Heart left ventricle (tissue), 16 donors: ENCODE measurements around the gene FIBP. TPM values are rescaled to one million over a fixed set of nuclear protein-coding genes. Genes with fewer than 3 reads are reported as not detected.

Source experiments
- ATAC-seq, 4 donors: fragments of 200-7000 bp; cut with Tn5 transposase; one replicate each; pipeline ENCODE4 v1.9.1; 2020 to 2022; ENCODE audit warnings: moderate library complexity in 4 of 4, mild to moderate bottlenecking in 3 of 4, moderate number of reproducible peaks in 1 of 4
- DNase-seq, 5 donors: peaks; one replicate each; pipeline ENCODE4 v3.0.0-alpha.2; 2020
- H3K27ac ChIP-seq, 12 donors: fragments of 200-600 bp; sonication (generic) in 4 of 12; one replicate each; pipeline versions ENCODE4 v1.5.0 to v1.8.0; 2016 to 2022; ENCODE audit warnings: mild to moderate bottlenecking in 2 of 12
- H3K27me3 ChIP-seq, 9 donors: fragments of 200-600 bp; sonication (generic) in 2 of 9; one replicate each; pipeline versions ENCODE4 v1.5.1 to v1.8.0; 2016 to 2022; ENCODE audit warnings: mild to moderate bottlenecking in 3 of 9
- H3K36me3 ChIP-seq, 9 donors: fragments of 200-600 bp; sonication (generic) in 2 of 9; one replicate each; pipeline versions ENCODE4 v1.5.0 to v1.8.0; 2018 to 2022; ENCODE audit warnings: mild to moderate bottlenecking in 2 of 9
- H3K4me1 ChIP-seq, 12 donors: fragments of 200-600 bp; sonication (generic) in 4 of 12; one replicate each; pipeline versions ENCODE4 v1.5.0 to v1.8.0; 2016 to 2022; ENCODE audit warnings: mild to moderate bottlenecking in 3 of 12
- H3K4me3 ChIP-seq, 12 donors: fragments of 200-600 bp; sonication (generic) in 4 of 12; one replicate each; pipeline versions ENCODE4 v1.5.0 to v1.8.0; 2017 to 2022; ENCODE audit warnings: mild to moderate bottlenecking in 9 of 12, moderate library complexity in 4 of 12
- H3K9me3 ChIP-seq, 12 donors: fragments of 200-600 bp; sonication (generic) in 4 of 12; one replicate each; pipeline versions ENCODE4 v1.5.0 to v1.8.0; 2016 to 2022; ENCODE audit warnings: mild to moderate bottlenecking in 1 of 12
- CTCF ChIP-seq, 12 donors: fragments of 200-600 bp; sonication (generic) in 4 of 12; IDR thresholded peaks; one replicate each; pipeline versions ENCODE4 v1.5.0 to v1.8.0; 2018 to 2022; ENCODE audit warnings: antibody characterized with exemption in 12 of 12, mild to moderate bottlenecking in 5 of 12
- POLR2A ChIP-seq, 2 donors: fragments of 450-650 bp; IDR thresholded peaks; one replicate each; pipeline ENCODE4 v1.6.1; 2017; ENCODE audit warnings: antibody characterized with exemption in 2 of 2, mild to moderate bottlenecking in 2 of 2, moderate library complexity in 2 of 2
- WGBS, 4 donors: extraction: QIAGEN DNeasy Blood & Tissue Kit in 2 of 4; methylation state at CpG; one replicate each; pipeline versions ENCODE4 v1.1.5 to v1.1.7; 2013 to 2018; 5-methylcytosine and 5-hydroxymethylcytosine counted together
- intact Hi-C, 10 donors: fragments of 100-400 bp; cut with DNase I; formaldehyde crosslinking; loops; one replicate each; pipeline versions ENCODE4 v1.11.1 to v1.14.2; 2022
- polyA plus RNA-seq, 2 donors: library from polyadenylated mRNA; stranded (reverse); fragments of 200-250 nt; gene quantifications; one replicate each; pipeline ENCODE4 v1.2.3, GENCODE V29; 2013
- total RNA-seq, 9 donors: library from RNA; depleted of rRNA in 2 of 9; stranded (reverse); fragments of >200 nt in 2 of 9; fragmentation: NEBNext Ultra II Directional in 3 of 9; extraction: Animal tissue kit (Norgen Biotek cat#: 25700) in 3 of 9; gene quantifications; one replicate each; pipeline versions ENCODE4 v1.1.0 to v1.2.4, GENCODE V29; 2016 to 2023
- donor health status: ischemic (EF 13 %, LVEDD 7.1; RV severe dilation, severe dysfunction).
- donor health status: healthy with polysubstance abuse.
- donor health status: DM: no; HTN: yes; CAD: no.
- donor health status: DM: no; HTN: no; CAD: no.
- donor health status: ischemic (EF 25% LVEDD 6.9; RV normal size, moderate dysfunction).
- donor health status: ischemic (EF 25% LVEDD 5.7; RV mildly dilated, moderate dysfunction).
- donor health status: healthy.
- donor health status: DM: yes; HTN: yes; CAD: no.
- donor health status: ischemic (EF 35%, LVEDD 5.7; RV mildly dilated, moderate dysfunction).
- donor health status: nonischemic (EF 11% LVEDD 7.7; RV severe dilation, severe dysfunction).
- donor health status: DM: yes; HTN: yes; CAD: no.
- donor health status: PGD.
- donor health status: ischemic (EF 29% LVEDD 5.4; RV normal size, mild dysfunction).
- donor health status: nonischemic (EF 23%, LVEDD 6.1; RV moderate dilation, normal function).

Gene FIBP
- total and polyA plus RNA-seq, 11 donors, result 35.0 to 93.9 (median 57.3) TPM

GRCh38 chr11:65869643-65870306 is 18.5 kb downstream of the FIBP start:
- intact Hi-C loops, result loop anchor here in 1 of 10 donors (10.0 kb wide), 1 partner anchor 475 kb away; the partner anchor contains the start of genes B4GAT1 and BRMS1
- Histone ChIP-seq H3K27ac (peak overlapping the region in 5 of 12 donors; percentile 34 to 98 (median 94)), H3K27me3 (no peaks in the 10 kb centered on the region), H3K4me3 (no peak overlapping the region), H3K9me3 (no peaks in the 10 kb centered on the region), H3K36me3 (peaks cover 0 to 59% (median 50%) of the 10 kb centered on the region in 9 donors), H3K4me1 (peaks cover 3 to 45% (median 22%) of the 10 kb centered on the region in 12 donors)
- peak in 1 of 5 donors; percentile 49 for DNase-seq
- 77 to 86% (median 83%) methylated on average over 20 to 24 of the region's 24 CpGs for WGBS, 4 donors
- no peak for ATAC-seq
- TF ChIP-seq CTCF (IDR thresholded peaks at IDR 0.05) (no peak), POLR2A (IDR thresholded peaks at IDR 0.05) (no peak)

- TF ChIP-seq POLR2A (IDR thresholded peaks at IDR 0.05), result no peak
- no peak for TF ChIP-seq CTCF (IDR thresholded peaks at IDR 0.05)
- Histone ChIP-seq H3K4me1 (peaks cover 3 to 40% (median 20%) of the 10 kb centered on the region in 12 donors), H3K36me3 (peaks cover 0 to 68% (median 59%) of the 10 kb centered on the region in 9 donors), H3K9me3 (no peaks in the 10 kb centered on the region), H3K4me3 (no peak overlapping the region), H3K27me3 (no peaks in the 10 kb centered on the region), H3K27ac (peak overlapping the region in 1 of 12 donors; percentile 22)
- DNase-seq (peak in 1 of 5 donors; percentile 33), ATAC-seq (no peak)
- intact Hi-C loops, result loop anchor here in 1 of 10 donors (10.0 kb wide), 1 partner anchor 476 kb away; the partner anchor contains the start of genes B4GAT1 and BRMS1
- 90 to 97% (median 93%) methylated on average over 3 of the region's 3 CpGs for WGBS, 4 donors
Observed at GRCh38 chr11:65868907-65869306, 19.4 kb downstream of the FIBP start.

GRCh38 chr11:65868076-65868667 is 20.1 kb downstream of the FIBP start:
- H3K36me3 ChIP-seq, result peaks cover 0 to 75% (median 66%) of the 10 kb centered on the region in 9 donors
- WGBS, 4 donors, result 83 to 93% (median 88%) methylated on average over 14 to 19 of the region's 19 CpGs
- peak overlapping the region in 1 of 12 donors; percentile 20 for H3K27ac ChIP-seq
- peaks cover 3 to 38% (median 19%) of the 10 kb centered on the region in 12 donors for H3K4me1 ChIP-seq
- intact Hi-C loops, result loop anchor here in 1 of 10 donors (10.0 kb wide), 1 partner anchor 477 kb away; the partner anchor contains the start of genes B4GAT1 and BRMS1
- H3K4me3 ChIP-seq, result no peak overlapping the region
- DNase-seq (peak in 1 of 5 donors; percentile 49), ATAC-seq (no peak)
- no peaks in the 10 kb centered on the region for H3K9me3 ChIP-seq
- TF ChIP-seq CTCF (IDR thresholded peaks at IDR 0.05) (no peak), POLR2A (IDR thresholded peaks at IDR 0.05) (peak in 1 of 2 donors; percentile 10)
- no peaks in the 10 kb centered on the region for H3K27me3 ChIP-seq
